NB4 (cell line): ENCODE results near the gene MSL1.
A peak's percentile ranks its signal among the peaks of the same experiment; 100 is the strongest.

ENCODE experiments used
- CTCF ChIP-seq: IDR thresholded peaks from one replicate; pipeline ENCODE4 v1.5.1; 2012; ENCODE audit warnings: low read depth, low read length
- POLR2A ChIP-seq: IDR thresholded peaks from 2 replicates; pipeline ENCODE4 v1.6.1; 2011; ENCODE audit warnings: mild to moderate bottlenecking; ENCODE audit not compliant: insufficient read length; ENCODE audit errors: extremely low read depth

- TF ChIP-seq CTCF (peak; percentile 12), POLR2A (no peak)
Measured at GRCh38 chr17:40108970-40109824, 12.6 kb upstream of the MSL1 start.
